C1 segment of cervical spinal cord (tissue), 14 donors: Measurements from ENCODE around the gene SACS.
"Not testable (repeated sequence)": the region's sequence is repeated elsewhere in the genome, so short reads cannot be mapped to it uniquely, and the experiment has no call there.

ENCODE experiments used
- DNase-seq, 14 donors: peaks; one replicate each; lab custom pipeline; 2025; lab: John Stamatoyannopoulos, UW

Gene SACS

DNA sequence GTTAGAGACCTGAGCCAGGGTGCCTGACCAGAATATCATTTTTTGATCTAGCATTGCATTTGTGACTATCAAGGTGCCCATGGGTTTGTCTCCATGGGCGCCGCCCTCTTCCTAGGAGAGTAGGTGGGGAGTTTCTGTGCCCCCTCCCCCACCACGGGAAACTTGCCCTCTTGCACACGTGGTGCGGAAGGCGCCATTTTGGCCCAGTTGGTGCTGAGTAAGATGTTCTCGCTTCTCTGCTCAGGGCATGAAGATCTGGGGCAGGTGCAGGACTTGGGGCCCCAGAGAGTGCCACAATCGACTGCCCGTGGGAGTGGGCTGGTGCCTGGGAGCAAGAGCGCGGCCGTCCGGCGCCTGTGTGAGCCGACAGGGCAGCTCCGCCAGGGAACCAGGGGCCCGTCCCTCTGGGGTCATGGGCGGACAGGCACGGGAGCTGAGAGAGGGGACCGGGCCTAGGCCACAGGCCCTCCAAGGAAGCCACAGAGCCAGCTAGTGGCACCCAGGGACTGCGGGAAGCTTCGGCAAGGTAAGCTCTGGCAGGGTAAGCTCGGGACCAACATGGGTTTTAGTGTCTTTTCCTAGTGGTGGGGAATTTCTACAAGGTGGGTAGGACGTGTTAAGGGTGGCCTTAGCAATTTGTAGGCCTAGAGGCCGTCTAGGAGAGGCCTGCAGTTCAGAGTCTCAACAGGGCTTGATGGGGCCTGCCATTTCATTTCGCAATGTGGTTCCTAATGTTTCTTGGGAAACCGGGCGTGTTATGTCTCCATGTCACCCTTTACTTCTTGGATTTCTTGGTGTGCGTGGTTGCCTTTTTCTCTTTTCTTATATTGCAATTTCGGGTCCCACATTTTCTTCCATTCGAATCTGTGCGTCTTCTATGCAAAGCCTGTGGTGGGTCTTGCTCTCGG lies 14.5 kb downstream of the SACS start:
- no peak for DNase-seq

DNA sequence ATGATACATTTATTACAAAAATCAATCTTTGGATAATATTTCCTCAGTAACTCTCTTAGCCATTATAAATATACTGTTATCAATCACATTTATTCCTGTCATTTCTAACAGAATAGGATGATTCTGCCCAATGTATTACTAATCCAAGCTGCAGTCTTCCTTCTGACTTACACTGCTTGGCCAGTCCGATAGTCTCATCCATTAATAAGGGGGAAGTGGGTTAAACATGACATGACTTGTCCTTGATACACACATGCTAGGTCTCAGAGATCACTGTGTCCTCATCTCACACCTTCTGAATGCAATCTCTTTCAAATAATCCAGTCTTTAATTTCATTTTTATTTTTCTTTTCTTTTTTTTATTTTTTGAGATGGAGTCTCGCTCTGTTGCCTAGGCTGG lies 18.8 kb downstream of the SACS start:
- DNase-seq: no peak

- no peak for DNase-seq
These were observed 21.8 kb downstream of the SACS start for GRCh38 chr13:23411706-23412105.

DNA sequence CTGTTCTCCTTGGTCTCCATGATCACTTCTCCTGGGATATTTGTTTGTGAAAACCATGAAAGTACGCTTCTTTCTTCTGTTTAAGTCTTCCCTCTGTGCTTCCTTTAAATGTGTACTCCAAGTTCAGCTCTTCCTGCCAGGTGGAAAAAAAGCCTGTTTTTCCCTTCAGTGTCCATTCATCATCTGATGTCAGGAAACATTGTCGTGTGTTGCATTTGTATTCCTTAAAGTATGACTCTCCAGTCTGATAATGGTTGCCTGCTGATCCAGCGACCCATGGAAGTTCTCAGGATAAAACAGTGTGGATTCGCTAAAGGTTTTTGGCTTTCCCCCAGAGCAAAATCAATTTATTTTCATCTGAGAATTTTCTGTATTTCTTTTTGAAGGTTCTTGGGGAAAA lies 22.3 kb downstream of the SACS start:
- DNase-seq: no peak

- DNase-seq: no peak
These were observed 25.5 kb downstream of the SACS start for GRCh38 chr13:23408026-23408425.

DNA sequence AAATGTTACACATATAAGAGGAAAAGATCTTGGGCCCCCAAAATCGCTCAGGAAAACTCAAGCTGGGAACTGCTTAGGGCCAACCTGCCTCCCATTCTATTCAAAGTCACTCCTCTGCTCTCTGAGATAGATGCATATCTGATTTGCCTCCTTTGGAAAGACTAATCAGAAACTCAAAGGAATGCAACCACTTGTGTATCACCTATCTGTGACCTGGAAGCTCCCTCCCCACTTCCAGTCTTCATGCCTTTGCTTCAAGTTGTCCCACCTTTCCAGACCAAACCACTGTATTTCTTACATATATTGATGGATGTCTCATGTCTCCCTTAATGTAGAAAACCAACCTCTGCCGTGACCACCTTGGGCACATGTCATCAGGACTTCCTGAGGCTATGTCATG lies 32.3 kb downstream of the SACS start:
- not testable (repeated sequence) for DNase-seq

DNA sequence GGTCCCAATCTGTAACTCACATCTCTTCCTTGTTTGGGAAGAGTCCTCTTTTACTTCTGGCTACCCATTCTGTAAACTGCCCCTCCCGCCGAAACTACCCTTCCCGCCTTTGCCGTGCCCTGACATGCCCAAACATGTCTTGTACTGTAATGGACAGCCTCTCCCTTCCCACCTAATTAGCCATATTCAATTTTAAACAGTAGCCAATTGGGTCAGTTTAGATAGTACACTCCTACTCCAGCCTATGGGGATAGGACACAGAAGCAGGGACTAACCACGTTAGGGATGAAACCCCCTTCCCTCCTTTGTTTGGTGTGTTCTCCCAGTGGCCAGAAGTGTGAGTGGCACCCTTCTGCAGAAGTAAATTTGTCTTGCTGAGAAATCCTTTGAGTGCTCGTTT lies 34.2 kb downstream of the SACS start:
- DNase-seq: no peak

DNA sequence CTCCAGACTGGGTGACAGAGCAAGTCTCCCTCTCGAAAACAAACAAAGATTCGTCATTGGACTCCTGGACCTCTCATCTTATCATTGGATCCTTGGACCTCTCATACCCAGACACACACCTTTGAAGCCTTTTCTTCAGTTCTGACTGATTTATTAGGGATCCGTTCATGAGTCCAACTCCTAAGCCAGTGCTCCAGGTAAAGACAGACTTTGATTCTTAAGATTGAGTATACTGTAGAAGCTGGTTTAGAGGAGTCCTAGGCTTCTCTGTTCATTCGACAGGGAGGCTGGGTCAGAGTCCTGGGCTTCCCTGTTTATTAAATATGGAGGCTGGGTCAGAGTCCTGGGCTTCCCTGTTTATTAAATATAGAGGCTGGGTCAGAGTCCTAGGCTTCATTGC lies 38.7 kb downstream of the SACS start:
- DNase-seq: no peak

- no peak for DNase-seq
These were observed 40.4 kb downstream of the SACS start for GRCh38 chr13:23392925-23393645.

GRCh38 chr13:23392313-23392712 lies 41.2 kb downstream of the SACS start:
- no peak for DNase-seq

DNA sequence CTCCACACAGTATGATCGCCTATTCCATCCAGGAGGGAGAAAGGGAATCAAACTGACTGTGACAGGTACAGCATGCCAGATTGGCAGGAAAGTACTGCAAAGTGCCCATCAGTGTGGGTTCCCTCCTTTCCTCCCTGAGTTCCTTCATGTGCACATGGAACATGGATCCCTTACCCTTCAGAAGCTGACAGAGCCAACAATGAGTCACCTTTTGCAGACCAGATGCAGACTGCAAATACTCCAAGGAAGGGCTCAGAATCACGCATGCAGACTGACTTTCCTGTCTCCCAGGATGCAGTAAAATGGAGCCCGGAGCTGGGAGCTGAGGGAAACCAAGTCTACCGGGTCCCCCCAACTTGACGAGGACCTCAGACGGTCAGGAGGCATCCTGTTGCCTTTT lies 41.8 kb downstream of the SACS start:
- DNase-seq: no peak

- DNase-seq: no peak
These were observed 47.0 kb downstream of the SACS start for GRCh38 chr13:23386533-23386932.

- DNase-seq: no peak
These were observed 47.6 kb downstream of the SACS start for GRCh38 chr13:23385931-23386330.

- no peak for DNase-seq
These were observed 49.4 kb downstream of the SACS start for GRCh38 chr13:23384111-23384510.

DNA sequence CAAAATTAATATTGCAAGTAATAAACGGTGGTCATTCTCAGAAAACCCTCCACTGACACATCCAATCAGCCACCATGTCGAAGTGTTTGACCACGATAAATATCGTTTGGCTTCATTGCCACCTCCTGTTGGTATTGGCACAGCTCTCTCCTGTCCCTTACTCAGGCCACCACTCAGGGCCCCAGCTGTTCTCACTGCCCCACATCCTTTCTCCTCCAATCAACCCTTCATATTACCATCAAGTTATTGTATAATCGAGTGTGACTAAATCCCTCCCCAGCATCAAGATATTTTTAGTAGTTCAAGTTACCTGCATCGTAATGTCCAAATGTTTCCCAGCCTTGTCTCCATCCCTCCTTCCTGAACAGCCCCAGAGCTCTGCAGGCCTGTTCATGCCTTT lies 50.4 kb downstream of the SACS start:
- no peak for DNase-seq

- peak in 1 of 14 donors; percentile 10 for DNase-seq
These were observed 51.6 kb downstream of the SACS start for GRCh38 chr13:23381866-23382265.

DNA sequence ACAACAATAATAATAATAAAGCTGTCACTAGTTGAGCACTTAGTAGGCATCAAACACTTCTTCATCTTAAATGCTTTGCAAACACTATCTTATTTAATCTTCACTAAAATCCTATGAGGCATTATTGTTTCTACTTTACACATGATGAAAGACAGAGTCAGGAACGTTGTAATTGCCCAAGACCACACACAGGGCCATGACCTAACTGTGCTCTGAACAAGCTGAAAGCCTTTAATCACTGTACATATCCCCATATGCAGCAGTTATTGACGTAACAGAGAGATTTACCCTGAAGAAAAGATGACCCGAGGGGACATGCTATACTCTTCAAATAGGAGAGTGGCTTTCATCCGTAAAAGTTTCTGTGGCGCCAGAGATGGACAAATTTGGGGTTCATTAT lies 53.0 kb downstream of the SACS start:
- no peak for DNase-seq

- peak in 1 of 14 donors; percentile 6 for DNase-seq
These were observed 55.4 kb downstream of the SACS start for GRCh38 chr13:23377983-23378632.

- DNase-seq: peak in 1 of 14 donors; percentile 11
These were observed 55.9 kb downstream of the SACS start for GRCh38 chr13:23377579-23377978.

DNA sequence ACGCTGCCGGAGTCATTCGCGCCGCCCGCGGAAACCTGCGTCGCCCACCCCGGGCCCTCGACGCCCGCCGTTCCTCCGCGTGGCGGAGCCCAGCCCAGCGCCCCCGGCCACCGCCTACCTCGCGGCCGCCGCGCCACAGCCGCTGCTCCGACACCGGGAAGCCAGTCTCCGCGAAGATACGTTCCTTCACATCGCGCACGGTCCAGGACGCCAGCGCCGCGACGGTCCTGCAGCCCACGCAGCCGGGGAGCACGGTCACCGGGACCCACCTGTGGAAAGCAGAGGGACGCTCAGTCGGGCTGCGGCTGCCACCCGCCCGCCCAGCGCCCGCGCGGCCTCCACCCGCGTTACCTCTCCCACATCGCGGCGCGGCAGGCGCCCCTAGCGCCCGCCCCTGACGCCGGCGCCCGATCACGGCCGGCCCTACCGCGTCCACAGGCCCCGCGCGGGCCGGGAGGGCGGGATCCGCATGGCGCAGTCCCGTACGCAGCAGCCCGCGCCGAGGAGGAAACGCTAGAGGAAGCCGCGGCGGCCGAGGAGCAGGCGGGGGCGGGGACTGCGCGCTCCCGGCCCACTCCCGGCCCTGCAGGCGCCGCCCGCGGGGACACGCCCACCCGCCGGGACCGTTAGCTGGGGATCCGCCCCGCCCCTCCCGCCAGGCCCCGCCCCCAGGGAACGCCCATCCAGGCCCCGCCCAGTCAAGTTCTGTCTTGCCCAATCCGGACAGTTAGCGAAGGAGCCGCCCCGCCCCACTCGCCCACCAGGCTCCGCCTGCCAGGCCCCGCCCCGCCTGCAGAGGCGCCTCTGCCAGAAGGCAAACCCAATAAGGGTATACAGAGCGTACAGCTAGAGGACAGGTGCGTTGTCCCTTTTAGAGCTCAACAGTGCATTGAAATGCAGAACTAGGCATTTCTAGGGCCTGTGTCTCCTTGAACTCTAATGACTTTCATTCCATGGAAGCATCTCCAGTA lies 58.2 kb downstream of the SACS start:
- DNase-seq: peak; percentile 16 to 97 (median 92)

DNA sequence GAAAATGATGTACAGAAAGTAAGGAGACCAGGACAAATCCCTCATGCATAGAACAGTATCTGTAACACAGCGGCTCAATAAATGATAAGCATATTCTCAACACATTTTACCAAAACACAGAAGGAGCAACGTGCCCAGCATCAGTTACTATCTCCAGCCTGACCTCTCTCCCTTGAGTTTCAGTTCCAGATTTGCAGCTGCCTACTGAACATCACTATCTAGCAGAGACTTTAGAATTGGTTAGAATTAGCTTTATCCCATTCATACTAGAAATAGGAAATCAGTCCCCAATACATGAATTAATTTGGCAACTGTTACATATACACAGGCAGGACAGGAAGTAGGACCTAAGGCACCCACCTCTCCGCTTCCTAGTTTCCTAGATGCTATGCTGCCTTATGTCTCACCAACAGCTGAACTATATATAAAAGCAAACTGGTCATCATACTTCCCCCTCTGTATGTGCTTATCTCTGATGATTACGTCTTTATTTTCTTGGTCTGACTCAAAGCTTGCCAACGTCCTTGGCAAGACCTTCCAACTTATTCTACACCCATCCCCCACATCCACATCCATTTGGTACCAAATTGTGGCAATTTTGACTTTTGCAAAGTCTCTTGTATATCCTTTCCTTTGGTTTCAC lies 61.1 kb downstream of the SACS start:
- DNase-seq: no peak
